ENCODE measurements around the gene TBX10.
"Not testable (repeated sequence)": the region's sequence is repeated elsewhere in the genome, so short reads cannot be mapped to it uniquely, and the experiment has no call there.

TBX10 gene

DNA sequence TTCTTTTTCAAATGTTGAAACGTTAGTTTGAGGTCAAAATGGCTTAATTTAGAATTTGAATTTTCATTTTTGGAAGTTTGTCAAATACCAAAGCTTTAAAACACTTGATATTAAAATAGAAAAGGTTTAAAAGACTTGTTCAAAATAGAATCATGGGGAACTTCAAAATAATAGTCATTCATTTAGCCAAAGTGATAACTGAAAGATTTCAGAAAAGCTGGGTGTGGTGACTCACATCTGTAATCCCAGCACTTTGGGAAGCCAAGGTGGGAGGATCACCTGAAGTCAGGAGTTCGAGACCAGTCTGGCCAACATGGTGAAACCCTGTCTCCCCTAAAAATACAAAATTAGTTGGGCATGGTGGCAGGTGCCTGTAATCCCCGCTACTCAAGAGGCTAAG is 45.1 kb downstream of the TBX10 start:
- no peak for DNase-seq (ENCODE audit: low spot score)
- TF ChIP-seq, protein P1, sequence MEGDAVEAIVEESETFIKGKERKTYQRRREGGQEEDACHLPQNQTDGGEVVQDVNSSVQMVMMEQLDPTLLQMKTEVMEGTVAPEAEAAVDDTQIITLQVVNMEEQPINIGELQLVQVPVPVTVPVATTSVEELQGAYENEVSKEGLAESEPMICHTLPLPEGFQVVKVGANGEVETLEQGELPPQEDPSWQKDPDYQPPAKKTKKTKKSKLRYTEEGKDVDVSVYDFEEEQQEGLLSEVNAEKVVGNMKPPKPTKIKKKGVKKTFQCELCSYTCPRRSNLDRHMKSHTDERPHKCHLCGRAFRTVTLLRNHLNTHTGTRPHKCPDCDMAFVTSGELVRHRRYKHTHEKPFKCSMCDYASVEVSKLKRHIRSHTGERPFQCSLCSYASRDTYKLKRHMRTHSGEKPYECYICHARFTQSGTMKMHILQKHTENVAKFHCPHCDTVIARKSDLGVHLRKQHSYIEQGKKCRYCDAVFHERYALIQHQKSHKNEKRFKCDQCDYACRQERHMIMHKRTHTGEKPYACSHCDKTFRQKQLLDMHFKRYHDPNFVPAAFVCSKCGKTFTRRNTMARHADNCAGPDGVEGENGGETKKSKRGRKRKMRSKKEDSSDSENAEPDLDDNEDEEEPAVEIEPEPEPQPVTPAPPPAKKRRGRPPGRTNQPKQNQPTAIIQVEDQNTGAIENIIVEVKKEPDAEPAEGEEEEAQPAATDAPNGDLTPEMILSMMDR (IDR thresholded peaks at IDR 0.05; ENCODE audit: extremely low read depth, missing control alignments), result no peak

DNA sequence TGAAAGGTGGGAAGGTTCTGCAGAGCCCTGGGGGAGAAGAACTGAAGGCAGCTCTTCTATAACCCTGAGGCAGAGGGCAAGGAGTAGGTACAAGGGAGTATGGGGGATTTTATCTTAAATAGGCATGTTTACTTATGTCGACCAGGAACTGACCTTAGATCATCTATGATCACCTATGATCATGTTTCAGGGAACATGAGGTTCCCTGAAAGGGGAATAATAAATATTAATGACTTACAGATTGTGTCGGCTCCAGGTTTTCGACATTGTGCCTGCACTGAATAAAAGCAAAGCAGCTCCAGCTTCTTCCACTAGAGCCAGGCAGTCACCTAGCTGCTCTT is 46.0 kb downstream of the TBX10 start:
- DNase-seq (ENCODE audit: low spot score), result no peak
- TF ChIP-seq, protein P1 (IDR thresholded peaks at IDR 0.05; ENCODE audit: extremely low read depth, missing control alignments), result no peak

DNA sequence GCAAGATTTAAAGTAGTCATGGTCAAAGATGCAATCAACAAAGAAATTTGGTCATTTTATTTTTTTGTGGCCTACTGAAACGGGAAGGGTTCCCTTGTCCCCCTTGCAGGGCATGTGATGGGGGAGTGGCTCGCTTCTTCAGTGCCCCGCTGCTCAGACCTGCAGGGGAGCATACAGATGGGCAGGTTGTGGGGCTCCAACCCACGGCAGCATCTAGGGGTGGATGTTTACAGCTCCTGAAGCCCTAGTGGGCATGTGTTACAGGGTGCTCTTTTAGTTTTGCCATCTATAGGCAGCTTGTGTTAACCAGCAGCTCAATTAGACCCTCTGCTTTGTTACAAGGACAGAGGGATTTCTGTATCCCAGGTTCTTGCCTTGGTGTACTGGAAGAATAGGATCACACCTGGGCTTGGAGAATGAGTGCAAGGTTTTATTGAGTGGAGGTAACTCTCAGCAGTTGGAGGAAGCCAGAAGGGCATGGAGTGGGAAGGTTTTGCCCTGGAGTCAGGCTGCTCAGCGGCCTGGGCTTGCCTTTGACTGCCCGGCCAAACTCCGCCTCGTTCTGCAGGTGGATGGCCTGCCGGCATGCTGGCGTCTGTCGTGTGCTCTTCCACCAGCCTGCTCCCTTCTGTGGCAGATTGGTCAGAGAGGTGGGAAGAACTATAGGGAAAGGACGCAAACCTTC is 46.5 kb downstream of the TBX10 start:
- TF ChIP-seq, protein P1 (IDR thresholded peaks at IDR 0.05; ENCODE audit: extremely low read depth, missing control alignments), result no peak
- DNase-seq (ENCODE audit: low spot score), result no peak

DNA sequence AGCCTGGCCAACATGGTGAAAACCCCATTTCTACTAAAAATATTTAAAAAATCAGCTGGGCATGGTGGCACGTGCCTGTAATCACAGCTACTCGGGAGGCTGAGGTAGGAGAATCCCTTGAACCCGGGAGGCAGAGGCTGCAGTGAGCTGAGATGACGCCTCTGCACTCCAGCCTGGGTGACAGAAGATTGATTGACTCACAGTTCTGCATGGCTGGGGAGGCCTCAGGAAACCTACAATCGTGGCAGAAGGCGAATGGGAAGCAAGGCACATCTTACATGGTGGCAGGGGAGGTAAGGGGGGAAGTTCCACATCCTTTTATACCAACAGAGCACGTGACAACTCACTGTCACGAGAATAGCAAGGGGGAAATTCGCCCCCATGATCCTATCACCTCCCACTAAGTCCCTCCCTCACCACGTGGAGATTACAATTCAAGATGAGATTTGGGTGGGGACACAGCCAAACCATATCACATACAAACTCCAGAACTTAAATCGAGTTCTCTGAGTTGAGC is 50.6 kb downstream of the TBX10 start:
- DNase-seq (ENCODE audit: low spot score), result not testable (repeated sequence)

DNA sequence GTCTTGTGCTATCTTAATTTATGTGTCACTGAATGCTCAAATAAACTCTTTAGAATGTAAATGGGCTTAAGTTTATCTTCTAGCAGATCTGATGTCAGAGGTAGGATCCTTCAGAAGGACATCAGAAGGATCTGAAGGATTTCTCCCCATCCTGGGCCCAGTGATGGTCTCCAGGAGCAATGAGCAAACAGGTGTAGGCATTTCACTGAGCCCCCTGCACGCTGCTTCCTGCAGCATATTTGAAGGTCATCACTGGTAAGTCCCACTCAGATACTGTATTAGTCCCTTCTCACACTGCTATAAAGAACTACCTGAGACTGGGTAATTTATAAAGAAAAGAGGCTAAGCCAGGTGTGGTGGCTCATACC is 51.4 kb downstream of the TBX10 start:
- TF ChIP-seq, protein P1 (IDR thresholded peaks at IDR 0.05; ENCODE audit: extremely low read depth, missing control alignments), result no peak
- DNase-seq (ENCODE audit: low spot score), result no peak

DNA sequence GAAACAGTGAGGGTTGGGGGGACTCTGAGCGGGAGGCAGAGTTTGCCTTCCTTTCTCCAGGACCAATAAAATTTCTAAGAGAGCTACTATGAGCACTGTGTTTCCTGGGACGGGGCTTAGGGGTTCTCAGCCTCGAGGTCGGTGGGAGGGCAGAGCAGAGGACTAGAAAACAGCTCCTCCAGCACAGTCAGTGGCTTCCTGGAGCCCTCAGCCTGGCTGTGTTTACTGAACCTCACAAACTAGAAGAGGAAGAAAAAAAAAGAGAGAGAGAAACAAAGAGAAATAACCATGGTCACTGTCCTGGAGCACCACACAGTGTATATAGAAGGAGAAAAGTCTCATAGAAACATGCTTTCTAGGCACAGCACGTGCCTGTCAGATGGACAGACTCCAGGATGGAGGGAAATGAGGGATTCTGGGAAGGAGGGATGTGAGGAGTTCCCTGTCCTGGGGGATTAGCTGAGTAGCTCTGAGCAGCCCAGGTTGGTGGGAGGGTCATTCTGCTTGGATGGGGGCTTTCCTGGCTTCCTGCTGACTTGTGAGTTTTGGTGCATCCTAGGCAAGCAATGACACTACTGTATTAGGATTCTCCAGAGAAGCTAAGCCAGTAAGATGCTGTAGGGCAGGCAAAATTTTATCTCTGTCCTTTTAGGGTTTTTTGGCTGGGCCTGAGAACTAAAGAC is 52.9 kb downstream of the TBX10 start:
- TF ChIP-seq, protein P1 (IDR thresholded peaks at IDR 0.05; ENCODE audit: extremely low read depth, missing control alignments), result no peak

DNA sequence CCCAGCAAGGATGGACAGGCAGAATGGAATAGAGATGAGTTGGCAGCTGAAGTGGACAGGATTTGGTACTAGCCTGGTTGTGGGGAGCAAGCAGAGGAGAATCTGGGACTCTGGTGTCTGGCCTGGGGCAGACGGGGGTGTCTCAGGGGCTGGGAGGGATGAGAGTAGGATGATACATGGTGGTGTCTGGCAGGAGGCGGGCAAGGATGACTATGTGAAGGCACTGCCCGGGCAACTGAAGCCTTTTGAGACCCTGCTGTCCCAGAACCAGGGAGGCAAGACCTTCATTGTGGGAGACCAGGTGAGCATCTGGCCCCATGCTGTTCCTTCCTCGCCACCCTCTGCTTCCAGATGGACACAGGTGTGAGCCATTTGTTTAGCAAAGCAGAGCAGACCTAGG is 53.7 kb downstream of the TBX10 start:
- TF ChIP-seq, protein P1 (IDR thresholded peaks at IDR 0.05; ENCODE audit: extremely low read depth, missing control alignments), result no peak
- DNase-seq (ENCODE audit: low spot score), result no peak

More for the DNA sequence above, 52.9 kb downstream of the TBX10 start:
- no peak for DNase-seq (ENCODE audit: low spot score)

Data from GM20000 (cell line).